ENCODE data around the gene NINJ1. TPM values are rescaled to one million over a fixed set of nuclear protein-coding genes. Genes with fewer than 3 reads are reported as not detected.

NINJ1 gene
- total and polyA plus RNA-seq, 2 of the 13 experiments (the other 11 are each of a cell fraction or from before 2014, with no cell fraction given) = 81.2 to 92.1 TPM

DNA sequence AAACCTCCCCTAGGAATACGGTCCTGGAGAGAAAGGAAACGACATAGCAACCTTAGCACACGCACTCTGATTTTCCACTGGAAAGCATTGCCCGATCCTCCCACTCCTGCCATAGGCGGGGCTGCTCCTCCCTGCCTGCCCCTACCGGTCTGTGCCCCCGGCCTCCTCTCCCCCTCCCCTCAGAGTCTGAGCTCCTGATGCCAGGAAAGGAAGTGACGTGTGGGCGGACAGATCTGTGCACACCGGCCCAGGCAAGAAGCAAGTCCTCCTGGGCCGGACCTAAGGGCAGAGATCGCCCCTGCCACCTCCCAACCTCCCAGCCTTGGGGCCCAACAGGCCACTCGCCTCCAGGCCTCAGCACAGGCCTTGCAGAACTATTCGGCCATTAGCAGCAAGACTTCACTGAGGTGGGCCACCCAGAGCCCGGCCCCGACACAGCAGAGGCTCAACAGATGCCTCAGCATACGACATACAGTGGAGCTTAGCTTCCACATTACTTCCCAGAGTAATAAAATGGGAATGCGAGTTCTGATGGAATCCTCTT, 7.2 kb downstream of the NINJ1 start (continued):
- TF ChIP-seq NONO (IDR thresholded peaks at IDR 0.05) (no peak), NONO (CRISPR knock-in tag; conservative IDR thresholded peaks at IDR 0.05) (peak; percentile 83; the same call in 1 of the 2 replicates), BRD4 (CRISPR knock-in tag; IDR thresholded peaks at IDR 0.05) (peak; percentile 55; the same call in 1 of the 2 replicates), NR2F2 (IDR thresholded peaks at IDR 0.05; ENCODE audit: borderline replicate concordance, low read depth) (peak; percentile 38; the same call in 1 of the 2 replicates), POLR2AphosphoS2 (IDR thresholded peaks at IDR 0.05; ENCODE audit: low read depth, low read length) (no peak), ZNF143 (CRISPR knock-in tag; IDR thresholded peaks at IDR 0.05) (no peak), GATAD2A (CRISPR knock-in tag; IDR thresholded peaks at IDR 0.05) (0 out of 2 replicates have a peak, but pooled peaks have one; percentile 29), HNF4A (CRISPR knock-in tag; IDR thresholded peaks at IDR 0.05) (peak; percentile 91), POLR2G (IDR thresholded peaks at IDR 0.05; ENCODE audit: low read depth, low read length) (peak; percentile 72), NCOR1 (IDR thresholded peaks at IDR 0.05; ENCODE audit: borderline replicate concordance, low read length) (peak; percentile 45; the same call in 1 of the 2 replicates), MTA1 (CRISPR knock-in tag; IDR thresholded peaks at IDR 0.05; ENCODE audit: borderline replicate concordance) (0 out of 2 replicates have a peak, but pooled peaks have one; percentile 73), ZNF296 (CRISPR knock-in tag; conservative IDR thresholded peaks at IDR 0.05) (0 out of 2 replicates have a peak, but pooled peaks have one; percentile 49), ZSCAN20 (CRISPR knock-in tag; IDR thresholded peaks at IDR 0.05; ENCODE audit: borderline replicate concordance) (no peak), ZNF788 (CRISPR knock-in tag; IDR thresholded peaks at IDR 0.05; ENCODE audit: borderline replicate concordance) (peak; percentile 78; the same call in 1 of the 2 replicates), HNF4G (IDR thresholded peaks at IDR 0.05; ENCODE audit: borderline replicate concordance, low read depth, low read length) (peak; percentile 75), HNF4G (CRISPR knock-in tag; IDR thresholded peaks at IDR 0.05; ENCODE audit: borderline replicate concordance, low read depth) (peak; percentile 78), DR1 (CRISPR knock-in tag; IDR thresholded peaks at IDR 0.05) (peak; percentile 18; the same call in 1 of the 2 replicates), FOSL2 (CRISPR knock-in tag; IDR thresholded peaks at IDR 0.05) (no peak), ZNF776 (CRISPR knock-in tag; IDR thresholded peaks at IDR 0.05) (no peak), HIVEP1 (CRISPR knock-in tag; IDR thresholded peaks at IDR 0.05) (peak; percentile 15; the same call in 1 of the 2 replicates)
- TF ChIP-seq, protein P1, sequence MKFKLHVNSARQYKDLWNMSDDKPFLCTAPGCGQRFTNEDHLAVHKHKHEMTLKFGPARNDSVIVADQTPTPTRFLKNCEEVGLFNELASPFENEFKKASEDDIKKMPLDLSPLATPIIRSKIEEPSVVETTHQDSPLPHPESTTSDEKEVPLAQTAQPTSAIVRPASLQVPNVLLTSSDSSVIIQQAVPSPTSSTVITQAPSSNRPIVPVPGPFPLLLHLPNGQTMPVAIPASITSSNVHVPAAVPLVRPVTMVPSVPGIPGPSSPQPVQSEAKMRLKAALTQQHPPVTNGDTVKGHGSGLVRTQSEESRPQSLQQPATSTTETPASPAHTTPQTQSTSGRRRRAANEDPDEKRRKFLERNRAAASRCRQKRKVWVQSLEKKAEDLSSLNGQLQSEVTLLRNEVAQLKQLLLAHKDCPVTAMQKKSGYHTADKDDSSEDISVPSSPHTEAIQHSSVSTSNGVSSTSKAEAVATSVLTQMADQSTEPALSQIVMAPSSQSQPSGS (CRISPR knock-in tag; IDR thresholded peaks at IDR 0.05) = peak; percentile 26; the same call in 1 of the 2 replicates
- TF ChIP-seq, protein P2, sequence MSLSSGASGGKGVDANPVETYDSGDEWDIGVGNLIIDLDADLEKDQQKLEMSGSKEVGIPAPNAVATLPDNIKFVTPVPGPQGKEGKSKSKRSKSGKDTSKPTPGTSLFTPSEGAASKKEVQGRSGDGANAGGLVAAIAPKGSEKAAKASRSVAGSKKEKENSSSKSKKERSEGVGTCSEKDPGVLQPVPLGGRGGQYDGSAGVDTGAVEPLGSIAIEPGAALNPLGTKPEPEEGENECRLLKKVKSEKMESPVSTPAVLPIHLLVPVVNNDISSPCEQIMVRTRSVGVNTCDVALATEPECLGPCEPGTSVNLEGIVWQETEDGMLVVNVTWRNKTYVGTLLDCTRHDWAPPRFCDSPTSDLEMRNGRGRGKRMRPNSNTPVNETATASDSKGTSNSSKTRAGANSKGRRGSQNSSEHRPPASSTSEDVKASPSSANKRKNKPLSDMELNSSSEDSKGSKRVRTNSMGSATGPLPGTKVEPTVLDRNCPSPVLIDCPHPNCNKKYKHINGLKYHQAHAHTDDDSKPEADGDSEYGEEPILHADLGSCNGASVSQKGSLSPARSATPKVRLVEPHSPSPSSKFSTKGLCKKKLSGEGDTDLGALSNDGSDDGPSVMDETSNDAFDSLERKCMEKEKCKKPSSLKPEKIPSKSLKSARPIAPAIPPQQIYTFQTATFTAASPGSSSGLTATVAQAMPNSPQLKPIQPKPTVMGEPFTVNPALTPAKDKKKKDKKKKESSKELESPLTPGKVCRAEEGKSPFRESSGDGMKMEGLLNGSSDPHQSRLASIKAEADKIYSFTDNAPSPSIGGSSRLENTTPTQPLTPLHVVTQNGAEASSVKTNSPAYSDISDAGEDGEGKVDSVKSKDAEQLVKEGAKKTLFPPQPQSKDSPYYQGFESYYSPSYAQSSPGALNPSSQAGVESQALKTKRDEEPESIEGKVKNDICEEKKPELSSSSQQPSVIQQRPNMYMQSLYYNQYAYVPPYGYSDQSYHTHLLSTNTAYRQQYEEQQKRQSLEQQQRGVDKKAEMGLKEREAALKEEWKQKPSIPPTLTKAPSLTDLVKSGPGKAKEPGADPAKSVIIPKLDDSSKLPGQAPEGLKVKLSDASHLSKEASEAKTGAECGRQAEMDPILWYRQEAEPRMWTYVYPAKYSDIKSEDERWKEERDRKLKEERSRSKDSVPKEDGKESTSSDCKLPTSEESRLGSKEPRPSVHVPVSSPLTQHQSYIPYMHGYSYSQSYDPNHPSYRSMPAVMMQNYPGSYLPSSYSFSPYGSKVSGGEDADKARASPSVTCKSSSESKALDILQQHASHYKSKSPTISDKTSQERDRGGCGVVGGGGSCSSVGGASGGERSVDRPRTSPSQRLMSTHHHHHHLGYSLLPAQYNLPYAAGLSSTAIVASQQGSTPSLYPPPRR (CRISPR knock-in tag; IDR thresholded peaks at IDR 0.05; ENCODE audit: borderline replicate concordance) = peak; percentile 78
- TF ChIP-seq, protein P3, sequence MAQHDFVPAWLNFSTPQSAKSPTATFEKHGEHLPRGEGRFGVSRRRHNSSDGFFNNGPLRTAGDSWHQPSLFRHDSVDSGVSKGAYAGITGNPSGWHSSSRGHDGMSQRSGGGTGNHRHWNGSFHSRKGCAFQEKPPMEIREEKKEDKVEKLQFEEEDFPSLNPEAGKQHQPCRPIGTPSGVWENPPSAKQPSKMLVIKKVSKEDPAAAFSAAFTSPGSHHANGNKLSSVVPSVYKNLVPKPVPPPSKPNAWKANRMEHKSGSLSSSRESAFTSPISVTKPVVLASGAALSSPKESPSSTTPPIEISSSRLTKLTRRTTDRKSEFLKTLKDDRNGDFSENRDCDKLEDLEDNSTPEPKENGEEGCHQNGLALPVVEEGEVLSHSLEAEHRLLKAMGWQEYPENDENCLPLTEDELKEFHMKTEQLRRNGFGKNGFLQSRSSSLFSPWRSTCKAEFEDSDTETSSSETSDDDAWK (CRISPR knock-in tag; IDR thresholded peaks at IDR 0.05) = no peak
